Raji (cell line): ENCODE results near the gene SH2D6.

ENCODE experiments used
- POLR2A ChIP-seq: IDR thresholded peaks from 2 replicates; pipeline ENCODE4 v1.6.1; 2011; ENCODE audit warnings: low read depth, low read length, control low read depth; ENCODE audit not compliant: insufficient read depth

SH2D6 gene

GRCh38 chr2:85430752-85431569, 12.4 kb downstream of the SH2D6 start:
- TF ChIP-seq POLR2A = no peak

DNA sequence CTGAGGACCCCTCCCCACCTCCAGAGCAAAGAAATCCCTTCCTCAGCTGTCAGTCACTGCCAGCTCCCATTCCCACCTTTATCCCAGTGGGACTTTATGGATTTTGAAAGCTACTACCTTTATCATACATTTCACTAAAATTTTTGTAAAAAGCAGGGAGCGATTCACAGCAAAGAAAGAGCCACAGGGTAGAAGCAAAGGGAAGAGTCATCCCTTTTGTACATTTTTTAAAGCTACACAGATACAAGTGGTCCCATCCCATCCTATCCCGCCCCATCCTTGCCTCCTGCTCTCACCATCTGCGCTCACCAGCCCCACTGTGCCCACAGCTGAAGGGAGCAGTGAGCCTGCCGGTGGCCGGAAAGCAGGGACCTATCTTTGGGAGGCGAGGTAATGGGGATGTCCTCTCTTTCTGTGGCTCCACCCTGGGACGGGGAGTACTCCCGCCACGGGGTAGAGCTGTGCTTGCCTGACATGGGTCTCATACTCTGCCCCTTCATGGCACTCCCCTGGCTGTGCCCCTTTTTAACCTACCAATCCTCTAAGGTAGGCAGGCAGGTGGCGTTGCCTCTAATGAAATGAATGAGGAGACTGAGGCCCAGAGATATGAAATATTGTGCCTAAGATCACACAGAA, 13.2 kb downstream of the SH2D6 start:
- TF ChIP-seq POLR2A = no peak

DNA sequence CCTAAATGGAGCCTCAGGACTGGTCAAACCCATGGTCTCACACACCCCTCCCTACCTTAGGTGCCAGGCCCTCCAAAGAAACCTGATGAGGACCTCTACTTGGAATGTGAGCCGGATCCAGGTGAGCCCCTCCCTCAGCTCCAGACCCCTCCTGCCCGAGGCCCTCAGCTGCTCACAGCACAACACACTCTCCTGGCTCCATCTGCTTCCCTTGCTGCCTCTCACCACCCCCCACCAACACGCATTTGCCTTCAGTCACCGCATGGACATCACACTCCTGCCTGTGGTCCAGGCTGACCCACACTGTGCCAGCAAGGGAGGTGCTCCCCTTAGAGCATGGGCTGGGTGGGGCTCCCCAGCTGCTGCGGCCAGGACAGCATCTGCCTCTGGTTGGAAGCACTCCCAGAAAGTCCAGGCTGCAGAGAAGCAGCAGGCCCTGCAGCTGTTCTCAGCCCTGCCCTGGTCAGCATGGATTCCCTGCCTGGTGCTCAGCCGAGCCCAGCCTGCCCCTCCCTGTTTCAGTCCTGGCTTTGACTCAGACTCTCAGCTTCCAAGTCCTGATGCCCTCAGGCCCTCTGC, 15.1 kb downstream of the SH2D6 start:
- TF ChIP-seq POLR2A = no peak

- no peak for TF ChIP-seq POLR2A
Measured at GRCh38 chr2:85434696-85435095, 16.2 kb downstream of the SH2D6 start.

GRCh38 chr2:85435220-85435958, 16.9 kb downstream of the SH2D6 start:
- no peak for TF ChIP-seq POLR2A

DNA sequence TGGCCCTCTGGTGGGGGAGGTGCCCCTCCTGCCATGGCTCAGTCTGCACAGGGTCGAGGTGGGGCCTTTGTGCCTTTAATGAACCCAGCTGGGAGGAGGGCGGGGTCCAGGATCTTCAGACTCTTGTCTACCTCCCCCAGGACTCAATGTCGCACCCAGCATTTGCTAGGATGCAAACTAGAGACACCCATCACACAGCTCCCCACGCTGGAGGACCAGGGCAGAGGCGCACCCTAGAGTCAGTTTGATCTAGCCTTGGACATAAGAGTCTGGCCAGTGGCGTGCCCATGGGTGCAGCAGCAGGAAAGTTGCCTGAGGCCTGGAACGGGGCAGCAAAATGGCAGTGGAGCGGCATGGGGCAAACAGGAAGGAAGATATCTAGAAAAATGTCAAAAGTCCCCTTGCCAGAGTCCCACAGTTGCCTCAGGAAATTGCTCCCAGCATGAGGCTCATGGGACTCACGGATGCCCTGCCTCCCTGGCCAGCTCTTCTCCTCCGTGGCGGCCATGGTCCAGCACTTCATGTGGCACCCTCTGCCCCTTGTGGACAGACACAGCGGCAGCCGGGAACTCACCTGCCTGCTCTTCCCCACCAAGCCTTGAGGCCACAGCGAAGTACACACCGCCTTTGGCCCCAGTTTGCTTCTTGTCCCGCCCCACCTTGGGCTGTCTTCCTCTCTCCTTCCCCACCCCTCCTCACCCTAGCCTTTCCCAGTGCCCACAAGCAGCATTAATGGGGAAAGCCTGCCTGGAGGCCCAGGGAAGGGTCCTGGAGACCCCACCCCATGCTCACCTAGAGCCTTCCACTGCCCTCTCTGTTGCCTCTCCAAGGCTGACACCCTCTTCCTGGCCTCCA, 17.7 kb downstream of the SH2D6 start:
- no peak for TF ChIP-seq POLR2A

DNA sequence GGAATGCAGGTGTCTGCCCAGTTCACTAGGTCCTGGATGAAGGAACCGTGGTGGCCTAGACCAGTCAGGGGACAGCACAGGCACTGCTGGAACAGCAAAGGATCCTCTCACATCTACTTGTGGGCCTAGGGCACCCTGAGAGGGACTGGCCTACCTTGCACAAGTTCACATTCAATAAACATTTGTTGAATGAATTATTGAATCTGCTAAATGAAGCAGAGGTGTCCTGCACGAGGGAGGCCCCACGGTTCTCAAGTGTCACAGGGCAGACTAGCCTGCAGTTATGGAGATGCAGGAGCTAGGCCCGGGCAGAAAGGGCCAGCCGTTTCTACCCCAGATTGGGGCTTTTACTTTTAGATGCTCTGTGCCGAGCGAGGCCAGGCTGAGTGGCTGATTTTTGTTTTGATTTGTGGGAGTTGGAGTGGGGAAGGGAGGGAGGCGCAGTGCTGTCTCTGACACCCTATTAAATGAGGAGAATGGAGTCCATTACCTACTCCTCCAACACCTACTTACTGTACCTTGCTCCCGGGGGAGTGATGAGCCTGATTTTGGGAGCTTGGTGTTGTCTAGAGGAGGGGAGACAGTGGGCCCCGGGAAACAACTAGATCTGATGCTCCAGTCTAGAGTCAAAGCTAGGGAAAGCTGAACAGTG, 18.4 kb downstream of the SH2D6 start:
- no peak for TF ChIP-seq POLR2A

GRCh38 chr2:85437488-85438200, 19.1 kb downstream of the SH2D6 start:
- TF ChIP-seq POLR2A = no peak

DNA sequence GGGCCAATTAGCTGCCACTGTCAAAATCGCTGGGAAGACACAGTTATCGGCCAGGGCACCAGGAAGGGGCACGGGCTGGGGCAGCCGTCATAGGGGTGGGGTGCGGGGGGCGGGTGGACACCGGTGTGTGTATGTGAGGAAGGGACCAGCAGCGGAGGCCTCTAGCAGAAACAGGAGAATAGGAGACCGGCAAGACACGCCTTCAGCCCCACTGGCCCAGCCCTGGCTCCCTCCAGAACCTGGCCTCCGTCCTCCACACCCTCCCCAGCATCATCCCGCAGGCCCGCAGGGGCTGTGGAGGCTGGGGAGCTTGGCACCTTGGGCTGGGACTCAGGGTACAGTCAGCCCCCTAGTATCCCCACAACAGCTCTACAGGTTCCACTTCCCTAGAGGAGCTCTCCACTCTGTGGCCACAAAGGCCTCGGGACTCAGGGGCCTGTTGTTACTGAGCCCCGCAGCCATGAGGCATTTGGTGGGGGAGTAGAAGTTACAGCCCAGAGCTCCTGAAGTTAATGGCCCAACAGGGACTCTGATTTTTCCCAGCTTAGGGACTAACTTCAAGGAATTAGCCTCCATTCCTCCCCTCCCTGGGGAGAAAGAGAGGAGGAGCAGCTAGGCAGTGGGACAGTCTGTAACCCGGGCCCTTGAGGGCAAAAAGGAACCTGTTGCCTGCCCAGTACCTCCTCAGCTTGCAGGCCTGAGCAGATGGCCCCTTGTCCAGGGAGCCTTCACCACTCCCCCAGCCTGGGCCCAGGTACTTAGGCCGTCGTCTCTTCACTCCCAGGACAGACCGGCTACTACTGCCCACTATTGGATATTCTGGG, 19.9 kb downstream of the SH2D6 start:
- no peak for TF ChIP-seq POLR2A

DNA sequence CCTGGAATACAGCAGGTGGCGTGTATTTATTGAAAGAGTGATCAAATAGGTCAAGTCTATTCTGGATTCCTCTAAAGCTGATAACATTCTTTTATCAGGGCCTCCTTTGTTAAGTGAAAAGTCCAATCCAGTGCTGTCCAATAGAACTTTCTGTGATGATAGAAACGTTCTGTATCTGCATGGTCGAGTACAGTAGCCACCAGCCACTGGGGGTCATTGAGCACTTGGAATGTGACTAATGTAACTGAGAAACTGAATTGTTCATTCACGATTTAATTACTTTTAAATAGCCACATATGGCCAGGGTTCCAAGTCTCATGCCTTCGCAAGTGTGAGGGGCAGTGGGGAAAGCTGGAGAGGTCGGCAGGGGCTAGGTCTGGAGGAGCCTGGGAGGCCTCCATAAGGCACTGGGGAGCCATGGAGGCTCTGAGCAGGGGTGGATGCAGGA, 20.5 kb downstream of the SH2D6 start:
- TF ChIP-seq POLR2A = no peak

DNA sequence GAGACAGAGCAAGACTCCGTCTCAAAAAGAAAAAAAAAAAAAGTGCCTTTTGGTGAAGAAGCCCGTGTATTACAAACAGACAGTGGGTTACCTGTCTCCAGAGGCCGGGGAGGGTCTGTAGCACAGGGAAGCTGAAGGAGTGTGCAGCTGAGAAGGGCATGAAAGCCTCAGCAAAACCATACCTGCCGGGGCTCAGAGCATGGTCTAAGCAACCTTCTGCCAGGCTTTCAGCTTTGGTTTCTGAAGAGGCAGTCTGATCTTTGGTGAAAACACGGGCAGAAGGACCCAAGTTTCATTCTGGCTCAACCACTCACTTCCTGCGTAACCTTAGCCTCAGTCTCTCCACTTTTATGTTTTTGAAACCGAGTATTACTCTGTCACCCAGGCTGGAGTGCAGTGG, 21.5 kb downstream of the SH2D6 start:
- TF ChIP-seq POLR2A = no peak

DNA sequence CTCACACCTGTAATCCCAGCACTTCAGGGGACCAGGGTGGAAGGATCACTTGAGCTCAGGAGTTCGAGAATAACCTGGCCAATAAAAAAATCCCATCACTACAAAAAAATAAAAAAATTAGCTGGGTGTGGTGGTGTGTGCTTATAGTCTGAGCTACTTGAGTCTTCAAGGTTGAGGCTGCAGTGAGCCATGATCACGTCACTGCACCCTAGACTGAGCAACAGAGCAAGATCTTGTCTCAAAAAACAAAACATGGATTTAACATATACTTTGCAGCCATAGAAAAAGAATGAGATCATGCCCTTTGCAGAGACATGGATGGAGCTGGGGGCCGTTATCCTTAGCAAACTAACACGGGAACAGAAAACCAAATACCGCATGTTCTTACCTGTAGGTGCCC, 22.2 kb downstream of the SH2D6 start:
- TF ChIP-seq POLR2A = no peak

DNA sequence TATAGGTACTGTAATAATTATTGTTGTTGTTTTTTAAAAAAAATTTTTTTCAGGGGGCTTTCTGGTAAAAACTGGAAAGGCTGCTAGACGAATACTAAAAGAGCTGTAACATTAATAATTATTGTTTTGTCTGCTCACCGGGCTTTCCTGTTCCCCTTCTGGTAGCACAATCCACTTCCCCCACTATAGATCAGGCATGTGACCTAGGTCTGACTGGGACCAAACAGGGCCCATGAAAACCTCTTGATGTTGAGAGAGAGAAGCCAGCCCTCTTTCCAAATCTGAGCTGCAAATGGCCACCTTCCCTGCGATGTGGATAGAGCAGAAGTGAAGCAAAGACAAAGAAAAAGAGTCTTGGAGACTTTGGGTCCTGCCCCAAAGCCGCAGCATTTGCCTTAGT, 23.4 kb downstream of the SH2D6 start:
- TF ChIP-seq POLR2A = no peak
